Type B pancreatic cell (in vitro differentiated cells): ENCODE results near the gene LTF. TPM values are rescaled to one million over a fixed set of nuclear protein-coding genes. Genes with fewer than 3 reads are reported as not detected.
"Not testable (repeated sequence)": the region's sequence is repeated elsewhere in the genome, so short reads cannot be mapped to it uniquely, and the experiment has no call there.

Experiments used
- DNase-seq: peaks from one replicate; pipeline ENCODE4 v3.0.0; 2021; ENCODE audit warnings: mixed read lengths; ENCODE audit not compliant: unreplicated experiment; ENCODE audit errors: extremely low spot score
- H3K27ac Mint-ChIP-seq: 2 replicates; pipeline ENCODE4 v1.8.0; 2021; ENCODE audit warnings: mild to moderate bottlenecking, mixed read lengths
- H3K27me3 Mint-ChIP-seq: 2 replicates; pipeline ENCODE4 v1.8.0; 2021; ENCODE audit warnings: mixed read lengths
- H3K36me3 Mint-ChIP-seq: 2 replicates; pipeline ENCODE4 v1.8.0; 2021; ENCODE audit warnings: mixed read lengths
- H3K4me1 Mint-ChIP-seq: one replicate; pipeline ENCODE4 v1.8.0; 2021; ENCODE audit warnings: mixed read lengths; ENCODE audit not compliant: unreplicated experiment
- H3K4me3 Mint-ChIP-seq: 2 replicates; pipeline ENCODE4 v1.8.0; 2021; ENCODE audit warnings: mild to moderate bottlenecking, mixed read lengths
- H3K9me3 Mint-ChIP-seq: 2 replicates; pipeline ENCODE4 v1.8.0; 2021; ENCODE audit warnings: mixed read lengths
- CTCF ChIP-seq: fragments of 200-600 bp; sonication (generic); conservative IDR thresholded peaks from 2 replicates; pipeline ENCODE4 v1.5.0; 2021; ENCODE audit warnings: antibody characterized with exemption, mild to moderate bottlenecking
- total RNA-seq: library from RNA; stranded (reverse); gene quantifications from 2 replicates; pipeline ENCODE4 v1.2.1, GENCODE V29; 2021; ENCODE audit warnings: low replicate concordance

Gene LTF
- total RNA-seq, 1 donor from 2014 or later: not detected

GRCh38 chr3:46438831-46439230 is 25.9 kb downstream of the LTF start:
- Mint-ChIP-seq H3K27me3 (no peaks in the 10 kb centered on the region), H3K4me3 (no peak overlapping the region), H3K9me3 (no peaks in the 10 kb centered on the region), H3K27ac (no peak overlapping the region), H3K36me3 (no peaks in the 10 kb centered on the region), H3K4me1 (no peaks in the 10 kb centered on the region)
- no peak for DNase-seq
- no peak for TF ChIP-seq CTCF

- Mint-ChIP-seq H3K9me3 (peaks cover 9% of the 10 kb centered on the region), H3K27ac (no peak overlapping the region), H3K27me3 (no peaks in the 10 kb centered on the region), H3K4me3 (no peak overlapping the region), H3K4me1 (no peaks in the 10 kb centered on the region), H3K36me3 (no peaks in the 10 kb centered on the region)
- DNase-seq: no peak
- no peak for TF ChIP-seq CTCF
Measured at GRCh38 chr3:46435081-46435726, 29.5 kb downstream of the LTF start.

- DNase-seq: no peak
- H3K4me1 Mint-ChIP-seq: no peaks in the 10 kb centered on the region
- no peaks in the 10 kb centered on the region for H3K27me3 Mint-ChIP-seq
- H3K4me3 Mint-ChIP-seq: no peak overlapping the region
- no peak for TF ChIP-seq CTCF
- no peak overlapping the region for H3K27ac Mint-ChIP-seq
- H3K9me3 Mint-ChIP-seq: peaks cover 9% of the 10 kb centered on the region
- no peaks in the 10 kb centered on the region for H3K36me3 Mint-ChIP-seq
Measured at GRCh38 chr3:46433841-46434240, 30.9 kb downstream of the LTF start.

- not testable (repeated sequence) for H3K27ac Mint-ChIP-seq, H3K27me3 Mint-ChIP-seq, H3K9me3 Mint-ChIP-seq, H3K4me3 Mint-ChIP-seq, DNase-seq, H3K36me3 Mint-ChIP-seq, H3K4me1 Mint-ChIP-seq
Measured at GRCh38 chr3:46433118-46433517, 31.6 kb downstream of the LTF start.

- peaks cover 12% of the 10 kb centered on the region for H3K4me1 Mint-ChIP-seq
- not testable (repeated sequence) for DNase-seq, H3K27ac Mint-ChIP-seq, H3K4me3 Mint-ChIP-seq, H3K9me3 Mint-ChIP-seq, H3K27me3 Mint-ChIP-seq, H3K36me3 Mint-ChIP-seq
Measured at GRCh38 chr3:46431905-46432304, 32.8 kb downstream of the LTF start.

GRCh38 chr3:46430879-46431278 is 33.8 kb downstream of the LTF start:
- not testable (repeated sequence) for H3K9me3 Mint-ChIP-seq, H3K36me3 Mint-ChIP-seq, H3K27ac Mint-ChIP-seq, DNase-seq, H3K4me3 Mint-ChIP-seq, H3K27me3 Mint-ChIP-seq
- peaks cover 12% of the 10 kb centered on the region for H3K4me1 Mint-ChIP-seq

GRCh38 chr3:46429671-46430070 is 35.0 kb downstream of the LTF start:
- Mint-ChIP-seq H3K4me3 (no peak overlapping the region), H3K27me3 (no peaks in the 10 kb centered on the region), H3K27ac (peak overlapping the region; percentile 35)

More at GRCh38 chr3:46429671-46430070, 35.0 kb downstream of the LTF start:
- no peaks in the 10 kb centered on the region for H3K36me3 Mint-ChIP-seq
- peaks cover 9% of the 10 kb centered on the region for H3K9me3 Mint-ChIP-seq
- no peak for DNase-seq
- no peak for TF ChIP-seq CTCF
- H3K4me1 Mint-ChIP-seq: peaks cover 12% of the 10 kb centered on the region
